Body of pancreas (tissue), 4 donors: Measurements from ENCODE around the gene SLC9A7.

Experiments
- POLR2A ChIP-seq, 3 donors: fragments of 450-650 bp; IDR thresholded peaks; one replicate each; pipeline ENCODE4 v1.6.1; 2016; ENCODE audit warnings: antibody characterized with exemption in 3 of 3, mild to moderate bottlenecking in 2 of 3
- TF ChIP-seq, protein P1 (sequence below), 7 experiments: fragments of 450-650 bp in 4 of 7; fragments of 200-600 bp in 3 of 7; sonication (generic) in 3 of 7; IDR thresholded peaks; one replicate each; pipeline ENCODE4 v1.5.1; 2016 to 2019; ENCODE audit warnings: antibody characterized with exemption in 7 of 7

GRCh38 chrX:46617906-46618305 is 141.0 kb downstream of the SLC9A7 start:
- TF ChIP-seq, protein P1, sequence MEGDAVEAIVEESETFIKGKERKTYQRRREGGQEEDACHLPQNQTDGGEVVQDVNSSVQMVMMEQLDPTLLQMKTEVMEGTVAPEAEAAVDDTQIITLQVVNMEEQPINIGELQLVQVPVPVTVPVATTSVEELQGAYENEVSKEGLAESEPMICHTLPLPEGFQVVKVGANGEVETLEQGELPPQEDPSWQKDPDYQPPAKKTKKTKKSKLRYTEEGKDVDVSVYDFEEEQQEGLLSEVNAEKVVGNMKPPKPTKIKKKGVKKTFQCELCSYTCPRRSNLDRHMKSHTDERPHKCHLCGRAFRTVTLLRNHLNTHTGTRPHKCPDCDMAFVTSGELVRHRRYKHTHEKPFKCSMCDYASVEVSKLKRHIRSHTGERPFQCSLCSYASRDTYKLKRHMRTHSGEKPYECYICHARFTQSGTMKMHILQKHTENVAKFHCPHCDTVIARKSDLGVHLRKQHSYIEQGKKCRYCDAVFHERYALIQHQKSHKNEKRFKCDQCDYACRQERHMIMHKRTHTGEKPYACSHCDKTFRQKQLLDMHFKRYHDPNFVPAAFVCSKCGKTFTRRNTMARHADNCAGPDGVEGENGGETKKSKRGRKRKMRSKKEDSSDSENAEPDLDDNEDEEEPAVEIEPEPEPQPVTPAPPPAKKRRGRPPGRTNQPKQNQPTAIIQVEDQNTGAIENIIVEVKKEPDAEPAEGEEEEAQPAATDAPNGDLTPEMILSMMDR (IDR thresholded peaks at IDR 0.05): no peak
- TF ChIP-seq POLR2A (IDR thresholded peaks at IDR 0.05): no peak
